KMS-11 (cell line): ENCODE measurements around the gene GPR68.

ENCODE experiments used
- H2AFZ ChIP-seq: fragments of 200-600 bp; sonication (generic); 2 replicates; pipeline ENCODE4 v1.6.1; 2016; ENCODE audit warnings: antibody characterized with exemption, mixed run types, low read depth
- H3K27ac ChIP-seq: fragments of 200-600 bp; sonication (generic); 2 replicates; pipeline ENCODE4 v1.6.1; 2016; ENCODE audit warnings: mild to moderate bottlenecking, mixed run types
- H3K27me3 ChIP-seq: fragments of 200-600 bp; sonication (generic); 2 replicates; pipeline ENCODE4 v1.6.1; 2017; ENCODE audit warnings: mild to moderate bottlenecking, low read depth, mixed run types, moderate library complexity; ENCODE audit not compliant: insufficient read depth
- H3K36me3 ChIP-seq: fragments of 200-600 bp; sonication (generic); 2 replicates; pipeline ENCODE4 v1.6.1; 2017; ENCODE audit warnings: mild to moderate bottlenecking, mixed run types; ENCODE audit not compliant: insufficient read depth
- H3K4me1 ChIP-seq: fragments of 200-600 bp; sonication (generic); 2 replicates; pipeline ENCODE4 v1.6.1; 2016; ENCODE audit warnings: mild to moderate bottlenecking, low read depth, mixed run types; ENCODE audit not compliant: poor library complexity, severe bottlenecking
- H3K4me2 ChIP-seq: fragments of 200-600 bp; sonication (generic); 2 replicates; pipeline ENCODE4 v1.7.0; 2016; ENCODE audit warnings: mild to moderate bottlenecking, mixed run types
- H3K4me3 ChIP-seq: fragments of 200-600 bp; sonication (generic); IDR thresholded peaks from 2 replicates; pipeline ENCODE4 v1.6.1; 2017; ENCODE audit warnings: low read depth, low read length, mixed read lengths; ENCODE audit not compliant: insufficient read depth
- H3K79me2 ChIP-seq: fragments of 200-600 bp; sonication (generic); 2 replicates; pipeline ENCODE4 v1.6.1; 2016; ENCODE audit warnings: low read depth, mixed run types; ENCODE audit not compliant: insufficient read depth
- H3K9ac ChIP-seq: fragments of 200-600 bp; sonication (generic); 2 replicates; pipeline ENCODE4 v1.6.1; 2016; ENCODE audit warnings: mild to moderate bottlenecking, mixed run types
- H4K20me1 ChIP-seq: fragments of 200-600 bp; sonication (generic); 2 replicates; pipeline ENCODE4 v1.6.1; 2016; ENCODE audit warnings: mild to moderate bottlenecking, mixed run types; ENCODE audit not compliant: insufficient read depth
- TF ChIP-seq, protein P1 (sequence below): fragments of 200-600 bp; sonication (generic); conservative IDR thresholded peaks from 2 replicates; pipeline ENCODE4 v1.6.1; 2017; ENCODE audit warnings: low read depth, mild to moderate bottlenecking, antibody characterized with exemption, low read length, moderate library complexity, mixed read lengths

The GPR68 gene

DNA sequence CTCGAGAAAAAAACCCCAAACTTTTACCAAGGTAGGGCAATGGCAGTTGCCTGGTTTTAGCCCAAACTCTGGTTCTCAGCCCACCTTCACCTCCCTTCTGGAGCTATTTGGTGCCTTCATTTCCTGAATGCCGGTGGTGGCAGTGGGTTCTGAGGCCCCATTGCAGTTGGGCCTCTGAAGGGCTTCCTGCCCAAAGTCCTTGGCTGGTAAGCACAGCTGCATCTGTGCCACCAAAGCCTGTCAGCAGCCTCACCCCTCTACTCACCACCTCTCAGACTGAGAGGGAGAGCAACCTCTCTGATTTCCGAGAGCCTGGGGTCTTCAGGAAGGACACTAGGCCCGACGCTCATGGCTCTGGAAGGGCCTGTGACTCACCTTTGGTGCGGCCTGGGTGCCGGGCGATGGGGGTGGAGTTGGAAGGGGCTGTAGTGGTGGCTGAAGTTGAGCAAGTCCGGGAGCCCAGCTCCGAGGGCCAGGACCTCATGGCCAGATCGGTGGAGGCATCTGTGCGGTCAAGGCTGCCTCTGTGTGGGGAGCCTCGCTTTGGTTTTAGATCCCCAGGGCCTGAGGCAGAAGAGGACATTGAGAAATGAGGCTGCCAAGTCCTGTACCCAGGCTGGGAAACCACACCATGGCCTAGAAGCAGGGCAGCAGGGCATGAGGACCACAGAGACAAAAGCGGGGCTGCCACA is 38.6 kb upstream of the GPR68 start:
- H3K27me3 ChIP-seq, result no peaks in the 10 kb centered on the region
- H3K4me1 ChIP-seq, result no peaks in the 10 kb centered on the region
- H3K27ac ChIP-seq, result no peak overlapping the region
- no peak overlapping the region for H2AFZ ChIP-seq
- TF ChIP-seq, protein P1, sequence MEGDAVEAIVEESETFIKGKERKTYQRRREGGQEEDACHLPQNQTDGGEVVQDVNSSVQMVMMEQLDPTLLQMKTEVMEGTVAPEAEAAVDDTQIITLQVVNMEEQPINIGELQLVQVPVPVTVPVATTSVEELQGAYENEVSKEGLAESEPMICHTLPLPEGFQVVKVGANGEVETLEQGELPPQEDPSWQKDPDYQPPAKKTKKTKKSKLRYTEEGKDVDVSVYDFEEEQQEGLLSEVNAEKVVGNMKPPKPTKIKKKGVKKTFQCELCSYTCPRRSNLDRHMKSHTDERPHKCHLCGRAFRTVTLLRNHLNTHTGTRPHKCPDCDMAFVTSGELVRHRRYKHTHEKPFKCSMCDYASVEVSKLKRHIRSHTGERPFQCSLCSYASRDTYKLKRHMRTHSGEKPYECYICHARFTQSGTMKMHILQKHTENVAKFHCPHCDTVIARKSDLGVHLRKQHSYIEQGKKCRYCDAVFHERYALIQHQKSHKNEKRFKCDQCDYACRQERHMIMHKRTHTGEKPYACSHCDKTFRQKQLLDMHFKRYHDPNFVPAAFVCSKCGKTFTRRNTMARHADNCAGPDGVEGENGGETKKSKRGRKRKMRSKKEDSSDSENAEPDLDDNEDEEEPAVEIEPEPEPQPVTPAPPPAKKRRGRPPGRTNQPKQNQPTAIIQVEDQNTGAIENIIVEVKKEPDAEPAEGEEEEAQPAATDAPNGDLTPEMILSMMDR, result no peak
- H3K4me3 ChIP-seq, result no peak overlapping the region
- H3K36me3 ChIP-seq, result 0 out of 2 replicates have a peak, but pooled peaks cover 4% of the 10 kb centered on the region
- no peak overlapping the region for H3K4me2 ChIP-seq
- no peaks in the 10 kb centered on the region for H4K20me1 ChIP-seq
- H3K79me2 ChIP-seq, result no peaks in the 10 kb centered on the region
- no peak overlapping the region for H3K9ac ChIP-seq

DNA sequence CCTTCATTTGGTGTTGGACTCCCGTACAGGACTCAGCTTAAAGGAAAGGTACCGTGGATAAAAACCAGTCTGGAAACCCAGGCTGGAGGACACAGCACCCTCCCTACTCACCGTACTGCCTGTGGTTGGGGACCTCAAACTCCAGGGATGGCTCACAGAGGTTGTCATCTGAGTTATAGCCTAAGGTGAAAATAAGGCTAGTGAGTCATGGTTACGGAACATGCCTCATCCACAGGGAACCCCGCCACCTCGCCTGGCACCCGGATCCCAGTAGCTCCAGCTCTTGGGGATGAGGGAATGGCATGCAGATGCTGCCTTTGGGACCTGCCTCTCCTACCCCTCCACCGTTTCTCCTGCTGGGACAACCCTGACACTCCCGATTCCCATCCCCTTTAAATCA is 36.8 kb upstream of the GPR68 start:
- no peak overlapping the region for H3K27ac ChIP-seq
- peaks cover 8% of the 10 kb centered on the region for H3K4me1 ChIP-seq
- H3K79me2 ChIP-seq, result no peaks in the 10 kb centered on the region
- H3K9ac ChIP-seq, result no peak overlapping the region
- H4K20me1 ChIP-seq, result no peaks in the 10 kb centered on the region
- TF ChIP-seq, protein P1, result no peak
- H2AFZ ChIP-seq, result no peak overlapping the region
- H3K4me2 ChIP-seq, result no peak overlapping the region
- H3K4me3 ChIP-seq, result no peak overlapping the region
- 0 out of 2 replicates have a peak, but pooled peaks cover 4% of the 10 kb centered on the region for H3K36me3 ChIP-seq
- H3K27me3 ChIP-seq, result no peaks in the 10 kb centered on the region

DNA sequence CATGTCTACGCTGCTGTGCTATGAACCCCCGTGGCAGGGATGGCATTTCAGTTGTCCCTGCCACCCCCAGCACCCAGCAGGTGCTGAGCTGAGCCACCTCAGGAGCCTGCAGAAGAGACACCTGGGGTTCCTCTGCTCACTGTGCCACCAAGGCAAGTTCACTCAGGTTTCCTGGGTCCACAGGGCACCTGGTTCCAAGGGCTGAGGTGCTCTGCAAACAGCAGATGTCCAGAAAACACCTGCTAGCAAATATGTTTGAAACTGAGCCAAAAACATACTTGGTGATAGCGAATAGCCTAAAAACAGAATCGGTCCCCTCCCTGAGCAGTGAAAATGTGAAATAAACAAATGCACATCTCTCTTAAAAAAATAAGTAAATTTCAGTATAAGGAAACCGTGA is 35.6 kb upstream of the GPR68 start:
- H3K36me3 ChIP-seq, result 0 out of 2 replicates have a peak, but pooled peaks cover 1% of the 10 kb centered on the region
- H3K27me3 ChIP-seq, result no peaks in the 10 kb centered on the region
- H3K4me1 ChIP-seq, result peaks cover 8% of the 10 kb centered on the region
- no peaks in the 10 kb centered on the region for H3K79me2 ChIP-seq
- H4K20me1 ChIP-seq, result no peaks in the 10 kb centered on the region
- TF ChIP-seq, protein P1, result no peak
- no peak overlapping the region for H3K4me3 ChIP-seq
- H3K4me2 ChIP-seq, result no peak overlapping the region
- H2AFZ ChIP-seq, result no peak overlapping the region
- H3K27ac ChIP-seq, result no peak overlapping the region
- no peak overlapping the region for H3K9ac ChIP-seq

DNA sequence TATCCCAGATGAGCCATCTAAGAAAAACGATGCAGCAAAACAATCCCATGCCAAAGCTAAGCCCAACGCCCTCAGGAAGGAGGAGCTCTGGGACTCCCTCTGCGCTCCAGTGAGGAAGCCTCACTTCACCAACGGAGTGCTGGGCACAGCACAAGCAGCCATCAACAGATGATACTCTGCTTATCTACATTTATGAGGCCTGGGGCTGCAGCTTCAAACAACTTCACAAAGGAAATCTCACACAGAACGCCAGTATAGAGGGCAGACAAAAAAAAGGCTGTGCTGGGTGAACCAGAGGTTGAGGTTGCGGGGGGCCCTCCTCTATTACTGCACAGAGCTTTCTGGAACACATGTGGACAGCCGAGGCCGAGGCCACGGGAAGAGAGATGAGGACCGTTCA is 34.9 kb upstream of the GPR68 start:
- Histone ChIP-seq H3K9ac (no peak overlapping the region), H2AFZ (no peak overlapping the region), H3K27me3 (no peaks in the 10 kb centered on the region), H3K4me1 (peaks cover 8% of the 10 kb centered on the region), H4K20me1 (no peaks in the 10 kb centered on the region), H3K79me2 (no peaks in the 10 kb centered on the region), H3K27ac (no peak overlapping the region), H3K4me3 (no peak overlapping the region), H3K4me2 (no peak overlapping the region), H3K36me3 (no peaks in the 10 kb centered on the region)
- TF ChIP-seq, protein P1, result no peak
